B cell (primary cell): ENCODE measurements around the gene RBBP8. TPM values are rescaled to one million over a fixed set of nuclear protein-coding genes. Genes with fewer than 3 reads are reported as not detected.

Experiments
- ATAC-seq: fragments of 200-7000 bp; cut with Tn5 transposase; one replicate; pipeline ENCODE4 v1.10.0; 2021; ENCODE audit warnings: low read depth, mild to moderate bottlenecking, moderate number of reproducible peaks, moderate library complexity
- CTCF ChIA-PET: fragments of 350-600 bp; sonication (Branson Sonifier 250); formaldehyde crosslinking; loops from one replicate; lab custom pipeline; 2021; ENCODE audit warnings: antibody characterized with exemption, inconsistent platforms; lab: Charles Lee
- POLR2A ChIA-PET: fragments of 350-600 bp; sonication (Branson Sonifier 250); formaldehyde crosslinking; loops from one replicate; lab custom pipeline; 2021; ENCODE audit warnings: antibody characterized with exemption; lab: Charles Lee
- DNase-seq: peaks from one replicate; pipeline ENCODE4 v3.0.0; 2013
- H2AFZ ChIP-seq: 2 replicates; pipeline ENCODE4 v1.6.1; 2012; ENCODE audit warnings: mild to moderate bottlenecking, low read depth, low read length; ENCODE audit not compliant: insufficient read depth, poor library complexity, severe bottlenecking
- H3K27ac ChIP-seq, 2 donors: 1 replicate in 1 of 2; 2 replicates in 1 of 2; pipeline ENCODE4 v1.5.1; 2012 to 2013; ENCODE audit warnings: low read length in 2 of 2, mild to moderate bottlenecking in 2 of 2, moderate library complexity in 1 of 2
- H3K27me3 ChIP-seq, 4 experiments: fragments of 200-600 bp in 1 of 4; sonication (generic) in 1 of 4; replicated peaks in 1 of 4; 1 replicate in 2 of 4; 2 replicates in 2 of 4; pipeline versions ENCODE4 v1.6.1 to v1.7.0; 2013 to 2016; ENCODE audit warnings: low read length in 3 of 4, mild to moderate bottlenecking in 2 of 4, mixed read lengths in 1 of 4, moderate library complexity in 1 of 4; ENCODE audit not compliant: insufficient read depth in 4 of 4, control insufficient read depth in 3 of 4; ENCODE audit errors: control extremely low read depth in 1 of 4
- H3K36me3 ChIP-seq, 2 experiments: replicated peaks in 1 of 2; 1 replicate in 1 of 2; 2 replicates in 1 of 2; pipeline versions ENCODE4 v1.6.1 to v1.7.1; 2013; ENCODE audit warnings: low read length in 1 of 2; ENCODE audit not compliant: insufficient read depth in 2 of 2, control insufficient read depth in 1 of 2; ENCODE audit errors: control extremely low read depth in 1 of 2, extremely low read depth in 1 of 2
- H3K4me1 ChIP-seq, 2 donors: fragments of 200-600 bp in 1 of 2; sonication (generic) in 1 of 2; 1 replicate in 1 of 2; 2 replicates in 1 of 2; pipeline versions ENCODE4 v1.5.1 to v1.6.1; 2013 to 2017; ENCODE audit warnings: low read length in 2 of 2; ENCODE audit not compliant: control insufficient read depth in 2 of 2, insufficient read depth in 2 of 2
- H3K4me2 ChIP-seq: replicated peaks from 2 replicates; pipeline ENCODE3; 2012; ENCODE audit warnings: mild to moderate bottlenecking, low read depth, low read length; ENCODE audit not compliant: poor library complexity, severe bottlenecking
- H3K4me3 ChIP-seq, 5 experiments: fragments of 200-600 bp in 1 of 5; sonication (generic) in 1 of 5; 1 replicate in 3 of 5; 2 replicates in 2 of 5; pipeline versions ENCODE4 v1.5.1 to v1.7.0; 2011 to 2016; ENCODE audit warnings: low read length in 4 of 5, mild to moderate bottlenecking in 4 of 5, low read depth in 2 of 5, control low read depth in 1 of 5, moderate library complexity in 1 of 5; ENCODE audit not compliant: insufficient read depth in 1 of 5; ENCODE audit errors: control extremely low read depth in 1 of 5, extremely low read depth in 1 of 5
- H3K79me2 ChIP-seq: fragments of 200-600 bp; sonication (generic); one replicate; pipeline ENCODE4 v1.6.0; 2016; ENCODE audit warnings: low read length; ENCODE audit not compliant: control insufficient read depth, insufficient read depth
- H3K9ac ChIP-seq: fragments of 200-600 bp; sonication (generic); 2 replicates; pipeline ENCODE4 v1.6.1; 2017; ENCODE audit warnings: mild to moderate bottlenecking, low read length, moderate library complexity
- H3K9me3 ChIP-seq, 3 donors: one replicate each; pipeline versions ENCODE4 v1.6.1 to v1.7.1; 2013; ENCODE audit warnings: low read length in 2 of 3; ENCODE audit not compliant: control insufficient read depth in 2 of 3, insufficient read depth in 1 of 3; ENCODE audit errors: control extremely low read depth in 1 of 3
- H4K20me1 ChIP-seq: 2 replicates; pipeline ENCODE4 v1.6.0; 2012; ENCODE audit warnings: mild to moderate bottlenecking, low read length; ENCODE audit not compliant: insufficient read depth, control insufficient read depth, poor library complexity, severe bottlenecking
- H3K27ac Mint-ChIP-seq: one replicate; pipeline ENCODE4 v1.8.0; 2021; ENCODE audit warnings: mixed read lengths
- H3K27me3 Mint-ChIP-seq: one replicate; pipeline ENCODE4 v1.8.0; 2021; ENCODE audit warnings: mixed read lengths
- H3K4me1 Mint-ChIP-seq: one replicate; pipeline ENCODE4 v1.8.0; 2021; ENCODE audit warnings: mixed read lengths
- H3K4me3 Mint-ChIP-seq: one replicate; pipeline ENCODE4 v1.8.0; 2021; ENCODE audit warnings: mixed read lengths
- H3K9me3 Mint-ChIP-seq: one replicate; pipeline ENCODE4 v1.8.0; 2022; ENCODE audit warnings: mixed read lengths; ENCODE audit not compliant: insufficient read depth
- EZH2 ChIP-seq: IDR thresholded peaks from 2 replicates; pipeline ENCODE4 v1.6.1; 2012; ENCODE audit warnings: borderline replicate concordance, low read depth, mild to moderate bottlenecking, moderate library complexity, low read length; ENCODE audit not compliant: insufficient read depth, poor library complexity, severe bottlenecking
- WGBS: methylation state at CpG from one replicate; pipeline ENCODE4 v1.1.5; 2013; ENCODE audit warnings: missing lambda C conversion rate; ENCODE audit not compliant: insufficient coverage; 5-methylcytosine and 5-hydroxymethylcytosine counted together
- intact Hi-C: fragments of 100-400 bp; cut with micrococcal nuclease; formaldehyde crosslinking; loops from one replicate; pipeline ENCODE4 v1.10.0; 2022
- polyA plus RNA-seq: library from polyadenylated mRNA; depleted of rRNA; stranded (reverse); fragments of >200 nt; gene quantifications from 2 replicates; pipeline ENCODE4 v1.2.3, GENCODE V29; 2012
- total RNA-seq, 2 donors: library from RNA; stranded (reverse); fragments of 120-200 nt in 1 of 2; gene quantifications; 1 replicate in 1 of 2; 2 replicates in 1 of 2; pipeline versions ENCODE4 v1.2.3 to v1.2.4, GENCODE V29; 2013 to 2022
- TF ChIP-seq, protein P1 (sequence below): fragments of 200-600 bp; IDR thresholded peaks from one replicate; pipeline ENCODE4 v1.8.0; 2022; ENCODE audit warnings: antibody characterized with exemption, mild to moderate bottlenecking

The RBBP8 gene
- total and polyA plus RNA-seq, 2 donors (not counting 1 experiment from before 2014, with no cell fraction given) = 2.9 to 18.0 TPM

GRCh38 chr18:22899421-22899820 lies 33.7 kb upstream of the RBBP8 start:
- Histone ChIP-seq H3K9me3 (peaks cover 0 to 4% (median 0%) of the 10 kb centered on the region in 3 donors), H3K9ac (no peak overlapping the region), H4K20me1 (no peaks in the 10 kb centered on the region), H3K79me2 (no peaks in the 10 kb centered on the region), H3K4me3 (no peak overlapping the region), H3K36me3 (no peaks in the 10 kb centered on the region), H3K4me1 (no peaks in the 10 kb centered on the region), H3K27ac (no peak overlapping the region), H3K27me3 (no peaks in the 10 kb centered on the region), H3K4me2 (no peak overlapping the region), H2AFZ (no peak overlapping the region)
- H3K4me3 Mint-ChIP-seq = no peak overlapping the region
- intact Hi-C loops = no loop called here
- H3K4me1 Mint-ChIP-seq = no peaks in the 10 kb centered on the region
- no peaks in the 10 kb centered on the region for H3K27me3 Mint-ChIP-seq
- DNase-seq = no peak
- no peak for TF ChIP-seq EZH2
- TF ChIP-seq, protein P1, sequence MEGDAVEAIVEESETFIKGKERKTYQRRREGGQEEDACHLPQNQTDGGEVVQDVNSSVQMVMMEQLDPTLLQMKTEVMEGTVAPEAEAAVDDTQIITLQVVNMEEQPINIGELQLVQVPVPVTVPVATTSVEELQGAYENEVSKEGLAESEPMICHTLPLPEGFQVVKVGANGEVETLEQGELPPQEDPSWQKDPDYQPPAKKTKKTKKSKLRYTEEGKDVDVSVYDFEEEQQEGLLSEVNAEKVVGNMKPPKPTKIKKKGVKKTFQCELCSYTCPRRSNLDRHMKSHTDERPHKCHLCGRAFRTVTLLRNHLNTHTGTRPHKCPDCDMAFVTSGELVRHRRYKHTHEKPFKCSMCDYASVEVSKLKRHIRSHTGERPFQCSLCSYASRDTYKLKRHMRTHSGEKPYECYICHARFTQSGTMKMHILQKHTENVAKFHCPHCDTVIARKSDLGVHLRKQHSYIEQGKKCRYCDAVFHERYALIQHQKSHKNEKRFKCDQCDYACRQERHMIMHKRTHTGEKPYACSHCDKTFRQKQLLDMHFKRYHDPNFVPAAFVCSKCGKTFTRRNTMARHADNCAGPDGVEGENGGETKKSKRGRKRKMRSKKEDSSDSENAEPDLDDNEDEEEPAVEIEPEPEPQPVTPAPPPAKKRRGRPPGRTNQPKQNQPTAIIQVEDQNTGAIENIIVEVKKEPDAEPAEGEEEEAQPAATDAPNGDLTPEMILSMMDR = no peak
- no peak for ATAC-seq
- H3K27ac Mint-ChIP-seq = no peak overlapping the region
- H3K9me3 Mint-ChIP-seq = peaks cover 5% of the 10 kb centered on the region
- ChIA-PET CTCF (no interaction called here), POLR2A (no interaction called here)

- DNase-seq (no peak), ATAC-seq (no peak)
- intact Hi-C loops = no loop called here
- POLR2A ChIA-PET = no interaction called here
- TF ChIP-seq, protein P1 = no peak
- no peak overlapping the region for H3K27ac Mint-ChIP-seq
- no peaks in the 10 kb centered on the region for H3K36me3 ChIP-seq
- no peaks in the 10 kb centered on the region for H3K79me2 ChIP-seq
- no peak overlapping the region for H3K4me2 ChIP-seq
- no peak overlapping the region for H2AFZ ChIP-seq
- H3K9me3 ChIP-seq = peaks cover 0 to 4% (median 0%) of the 10 kb centered on the region in 3 donors
- 95% methylated on average over 5 of the region's 5 CpGs for WGBS
- H3K4me3 ChIP-seq = no peak overlapping the region
- H3K27me3 ChIP-seq = no peaks in the 10 kb centered on the region
- CTCF ChIA-PET = no interaction called here
- H3K27ac ChIP-seq = no peak overlapping the region
- H4K20me1 ChIP-seq = no peaks in the 10 kb centered on the region
- H3K9ac ChIP-seq = no peak overlapping the region
- H3K4me1 ChIP-seq = no peaks in the 10 kb centered on the region
- no peak overlapping the region for H3K4me3 Mint-ChIP-seq
- H3K4me1 Mint-ChIP-seq = no peaks in the 10 kb centered on the region
- peaks cover 5% of the 10 kb centered on the region for H3K9me3 Mint-ChIP-seq
- no peaks in the 10 kb centered on the region for H3K27me3 Mint-ChIP-seq
Observed at GRCh38 chr18:22900558-22901238, 32.4 kb upstream of the RBBP8 start.
